Measurements from ENCODE around the gene DDA1. TPM values are rescaled to one million over a fixed set of nuclear protein-coding genes. Genes with fewer than 3 reads are reported as not detected.
"Not testable (repeated sequence)": the region's sequence is repeated elsewhere in the genome, so short reads cannot be mapped to it uniquely, and the experiment has no call there.

The DDA1 gene
- total RNA-seq, 1 donor from 2014 or later, result 15.8 TPM

- intact Hi-C loops (cut with DNase I), result loop anchor here (10.0 kb wide), 1 partner anchor 200 kb away; the partner anchor contains the start of gene NXNL1
- no peak for TF ChIP-seq CTCF (IDR thresholded peaks at IDR 0.05)
- no peaks in the 10 kb centered on the region for H3K27me3 ChIP-seq
- peak within 1 kb of the TSS in 1 of 2 donors; percentile 33 for H3K4me3 ChIP-seq
- H3K36me3 ChIP-seq, result peaks cover 0 to 10% of the 10 kb centered on the region in 2 donors
- H3K9me3 ChIP-seq, result no peaks in the 10 kb centered on the region
- H3K4me1 ChIP-seq, result peaks cover 5 to 6% of the 10 kb centered on the region in 2 donors
- no peak for DNase-seq (ENCODE audit: low spot score in 2 of 2)
- H3K27ac ChIP-seq, result no peak within 1 kb of the TSS
Observed at GRCh38 chr19:17264641-17264979, 44.8 kb upstream of the DDA1 start, which contains the start of gene USHBP1. TSS of gene USHBP1 (minus strand) at chr19:17264745. CDS start at chr19:17264299, 446 bp downstream.

GRCh38 chr19:17266026-17266425 lies 43.3 kb upstream of the DDA1 start:
- intact Hi-C loops (cut with DNase I), result loop anchor here (2.0 to 10.0 kb wide), 2 partner anchors 39 to 199 kb away; partner anchors contain the start of genes MRPL34 and NXNL1
- DNase-seq (ENCODE audit: low spot score in 2 of 2), result no peak
- H3K27ac ChIP-seq, result no peak overlapping the region
- peaks cover 11 to 23% of the 10 kb centered on the region in 2 donors for H3K36me3 ChIP-seq
- H3K27me3 ChIP-seq, result no peaks in the 10 kb centered on the region
- peaks cover 5 to 6% of the 10 kb centered on the region in 2 donors for H3K4me1 ChIP-seq
- no peaks in the 10 kb centered on the region for H3K9me3 ChIP-seq
- H3K4me3 ChIP-seq, result no peak overlapping the region
- no peak for TF ChIP-seq CTCF (IDR thresholded peaks at IDR 0.05)

- no peak for DNase-seq (ENCODE audit: low spot score in 2 of 2)
- Histone ChIP-seq H3K9me3 (no peaks in the 10 kb centered on the region), H3K27ac (no peak overlapping the region), H3K4me3 (peak overlapping the region in 1 of 2 donors; percentile 7), H3K36me3 (peaks cover 15 to 28% of the 10 kb centered on the region in 2 donors), H3K27me3 (no peaks in the 10 kb centered on the region), H3K4me1 (peaks cover 5 to 6% of the 10 kb centered on the region in 2 donors)
- intact Hi-C loops (cut with DNase I), result loop anchor here (2.0 to 10.0 kb wide), 2 partner anchors 38 to 198 kb away; partner anchors contain the start of genes MRPL34 and NXNL1
- TF ChIP-seq CTCF (IDR thresholded peaks at IDR 0.05), result no peak
Observed at GRCh38 chr19:17266589-17266974, 42.8 kb upstream of the DDA1 start.

GRCh38 chr19:17266975-17267788 lies 42.2 kb upstream of the DDA1 start, which contains the start of gene BABAM1:
TSS of gene BABAM1 (plus strand) at chr19:17267443. CDS start at chr19:17268807, 1,364 bp downstream.
- Histone ChIP-seq H3K4me1 (peaks cover 5 to 6% of the 10 kb centered on the region in 2 donors), H3K4me3 (peak within 1 kb of the TSS; percentile 79 to 96), H3K27ac (peak within 1 kb of the TSS; percentile 61 to 83), H3K9me3 (no peaks in the 10 kb centered on the region), H3K36me3 (peaks cover 20 to 34% of the 10 kb centered on the region in 2 donors), H3K27me3 (no peaks in the 10 kb centered on the region)
- DNase-seq (ENCODE audit: low spot score in 2 of 2), result peak; percentile 92 to 99
- intact Hi-C loops (cut with DNase I), result loop anchor here (1.0 to 10.0 kb wide), 5 partner anchors 21 to 198 kb away; partner anchors contain the start of genes GTPBP3, MRPL34, NXNL1 and USE1
- no peak for TF ChIP-seq CTCF (IDR thresholded peaks at IDR 0.05)

GRCh38 chr19:17268754-17269153 lies 40.6 kb upstream of the DDA1 start:
- intact Hi-C loops (cut with DNase I), result loop anchor here (10.0 kb wide), 1 partner anchor 196 kb away; the partner anchor contains the start of gene NXNL1
- Histone ChIP-seq H3K36me3 (peaks cover 35 to 45% of the 10 kb centered on the region in 2 donors), H3K9me3 (no peaks in the 10 kb centered on the region), H3K4me3 (no peak overlapping the region), H3K27me3 (no peaks in the 10 kb centered on the region), H3K4me1 (peaks cover 5 to 6% of the 10 kb centered on the region in 2 donors), H3K27ac (no peak overlapping the region)
- no peak for TF ChIP-seq CTCF (IDR thresholded peaks at IDR 0.05)
- DNase-seq (ENCODE audit: low spot score in 2 of 2), result no peak

GRCh38 chr19:17274892-17275291 lies 34.5 kb upstream of the DDA1 start:
- H3K4me3 ChIP-seq; intact Hi-C loops (cut with DNase I); H3K9me3 ChIP-seq; DNase-seq (ENCODE audit: low spot score in 2 of 2); H3K27ac ChIP-seq; H3K27me3 ChIP-seq; H3K4me1 ChIP-seq: not testable (repeated sequence)
- peaks cover 69 to 88% of the 10 kb centered on the region in 2 donors for H3K36me3 ChIP-seq

Measured in ascending aorta (tissue), 2 donors.